ENCODE data around the gene PLEKHN1. TPM values are rescaled to one million over a fixed set of nuclear protein-coding genes. Genes with fewer than 3 reads are reported as not detected.

The PLEKHN1 gene
- total and polyA plus RNA-seq, 8 donors, result 0.29 to 29.2 (median 1.7) TPM; not detected in 2

DNA sequence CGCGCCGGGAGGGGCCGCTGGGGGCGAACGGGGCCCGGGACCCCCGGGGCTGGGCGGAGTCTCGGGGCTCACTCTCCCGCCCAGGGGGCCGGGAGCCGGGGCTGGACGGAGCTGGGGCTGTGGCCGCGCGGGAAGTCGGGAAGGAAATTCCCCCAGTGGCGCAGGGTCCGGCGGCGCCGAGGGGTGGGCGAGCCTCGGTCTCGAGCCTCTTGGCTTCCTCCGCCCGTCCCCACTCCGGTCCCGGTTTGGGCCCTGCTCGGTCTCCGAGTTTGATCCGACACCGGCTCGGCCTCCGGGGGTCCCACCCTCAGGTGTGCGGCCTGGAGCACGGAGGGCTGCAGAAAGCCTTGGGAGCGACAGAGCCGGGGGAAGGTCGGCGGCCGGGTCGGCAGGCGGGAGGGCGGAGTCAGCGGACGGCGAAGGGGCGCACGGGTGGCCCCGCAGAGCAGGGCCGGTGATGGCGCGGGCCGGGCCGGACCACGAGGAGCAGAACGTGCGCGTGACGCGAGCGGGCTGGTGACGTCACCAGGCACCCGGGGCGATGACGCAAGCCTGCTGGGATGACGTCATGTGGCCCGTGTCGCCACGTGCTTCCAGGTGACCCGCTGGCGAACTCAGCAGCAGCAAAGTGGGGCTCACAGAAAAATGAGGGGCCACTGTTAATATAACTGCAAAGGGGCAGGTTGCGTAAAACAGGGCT lies 34.2 kb downstream of the PLEKHN1 start:
- intact Hi-C loops (cut with DNase I; ENCODE audit: low total_unique reads), result no loop called here
- Histone ChIP-seq H3K4me3 (peak overlapping the region; percentile 54 to 69 (median 58)), H3K9me3 (no peaks in the 10 kb centered on the region), H3K27me3 (peaks cover 0 to 93% (median 43%) of the 10 kb centered on the region in 3 donors), H3K4me1 (peaks cover 44 to 68% (median 62%) of the 10 kb centered on the region in 4 donors), H3K27ac (peak overlapping the region; percentile 83 to 98 (median 95)), H3K36me3 (no peaks in the 10 kb centered on the region)
- 1 to 2% (median 1%) methylated on average over 30 to 75 of the region's 75 CpGs for WGBS, 5 donors
- TF ChIP-seq EP300 (IDR thresholded peaks at IDR 0.05) (peak; percentile 79), POLR2AphosphoS5 (IDR thresholded peaks at IDR 0.05) (peak; percentile 76 to 96 (median 76)), CTCF (IDR thresholded peaks at IDR 0.05) (peak in 1 of 7 experiments; percentile 5), POLR2A (IDR thresholded peaks at IDR 0.05) (no peak)
- peak; percentile 80 to 95 for DNase-seq

- peak in 1 of 2 donors; percentile 65 for DNase-seq
- H3K4me3 ChIP-seq, result peak overlapping the region; percentile 54 to 69 (median 58)
Measured at GRCh38 chr1:1001057-1001783, 34.9 kb downstream of the PLEKHN1 start.

GRCh38 chr1:1003618-1004419 lies 37.5 kb downstream of the PLEKHN1 start:
- TF ChIP-seq POLR2A (IDR thresholded peaks at IDR 0.05) (no peak), EP300 (IDR thresholded peaks at IDR 0.05) (no peak), POLR2AphosphoS5 (IDR thresholded peaks at IDR 0.05) (no peak), CTCF (IDR thresholded peaks at IDR 0.05) (no peak)
- H3K27ac ChIP-seq, result no peak overlapping the region
- no peak overlapping the region for H3K4me3 ChIP-seq
- intact Hi-C loops (cut with DNase I; ENCODE audit: low total_unique reads), result no loop called here
- H3K4me1 ChIP-seq, result peaks cover 45 to 58% (median 55%) of the 10 kb centered on the region in 4 donors
- H3K9me3 ChIP-seq, result no peaks in the 10 kb centered on the region
- no peaks in the 10 kb centered on the region for H3K36me3 ChIP-seq
- WGBS, 5 donors, result 77 to 93% (median 86%) methylated on average over 11 to 22 of the region's 22 CpGs
- DNase-seq, result no peak
- peaks cover 0 to 74% (median 26%) of the 10 kb centered on the region in 3 donors for H3K27me3 ChIP-seq

More at GRCh38 chr1:1001057-1001783, 34.9 kb downstream of the PLEKHN1 start:
- intact Hi-C loops (cut with DNase I; ENCODE audit: low total_unique reads), result no loop called here
- peaks cover 51 to 71% (median 67%) of the 10 kb centered on the region in 4 donors for H3K4me1 ChIP-seq
- H3K27me3 ChIP-seq, result peaks cover 0 to 94% (median 43%) of the 10 kb centered on the region in 3 donors
- TF ChIP-seq EP300 (IDR thresholded peaks at IDR 0.05) (no peak), POLR2A (IDR thresholded peaks at IDR 0.05) (no peak), POLR2AphosphoS5 (IDR thresholded peaks at IDR 0.05) (no peak), CTCF (IDR thresholded peaks at IDR 0.05) (no peak)
- H3K36me3 ChIP-seq, result no peaks in the 10 kb centered on the region
- peak overlapping the region; percentile 83 to 98 (median 95) for H3K27ac ChIP-seq
- H3K9me3 ChIP-seq, result no peaks in the 10 kb centered on the region
- WGBS, 5 donors, result 1 to 3% (median 2%) methylated on average over 29 to 58 of the region's 58 CpGs

GRCh38 chr1:1004420-1004779 lies 38.1 kb downstream of the PLEKHN1 start:
- intact Hi-C loops (cut with DNase I; ENCODE audit: low total_unique reads), result no loop called here

More at GRCh38 chr1:1004420-1004779, 38.1 kb downstream of the PLEKHN1 start:
- H3K36me3 ChIP-seq, result no peaks in the 10 kb centered on the region
- no peak for TF ChIP-seq EP300 (IDR thresholded peaks at IDR 0.05)
- TF ChIP-seq CTCF (IDR thresholded peaks at IDR 0.05), result no peak
- TF ChIP-seq POLR2A (IDR thresholded peaks at IDR 0.05), result no peak
- TF ChIP-seq POLR2AphosphoS5 (IDR thresholded peaks at IDR 0.05), result no peak
- peaks cover 0 to 69% (median 20%) of the 10 kb centered on the region in 3 donors for H3K27me3 ChIP-seq
- 48 to 76% (median 69%) methylated on average over 6 to 7 of the region's 7 CpGs for WGBS, 5 donors
- H3K27ac ChIP-seq, result no peak overlapping the region
- H3K9me3 ChIP-seq, result no peaks in the 10 kb centered on the region
- DNase-seq, result no peak
- H3K4me3 ChIP-seq, result no peak overlapping the region
- peaks cover 39 to 52% (median 49%) of the 10 kb centered on the region in 4 donors for H3K4me1 ChIP-seq
